H9 (cell line): ENCODE measurements around the gene CLEC4E. TPM values are rescaled to one million over a fixed set of nuclear protein-coding genes. Genes with fewer than 3 reads are reported as not detected.

Experiments
- DNase-seq: peaks from one replicate; pipeline ENCODE4 v3.0.0-alpha.2; 2017
- H2AFZ ChIP-seq: one replicate; pipeline ENCODE4 v1.6.1; 2013; ENCODE audit warnings: mild to moderate bottlenecking, low read length, control low read depth, moderate library complexity
- H2AK5ac ChIP-seq: 2 replicates; pipeline ENCODE4 v1.6.1; 2013; ENCODE audit warnings: low read length, control low read depth, mixed read lengths; ENCODE audit not compliant: insufficient read length
- H2BK120ac ChIP-seq: one replicate; pipeline ENCODE4 v1.6.1; 2013; ENCODE audit warnings: low read depth, mild to moderate bottlenecking, low read length, control low read depth, inconsistent platforms; ENCODE audit not compliant: poor library complexity, severe bottlenecking
- H2BK12ac ChIP-seq: 2 replicates; pipeline ENCODE4 v1.6.1; 2013; ENCODE audit warnings: low read length, control low read depth, mixed read lengths, low read depth; ENCODE audit not compliant: insufficient read length
- H2BK15ac ChIP-seq: 2 replicates; pipeline ENCODE4 v1.6.1; 2013; ENCODE audit warnings: low read depth, low read length, control low read depth
- H2BK20ac ChIP-seq: one replicate; pipeline ENCODE4 v1.6.1; 2013; ENCODE audit warnings: low read depth, mild to moderate bottlenecking, low read length, control low read depth, inconsistent platforms; ENCODE audit not compliant: poor library complexity, severe bottlenecking
- H2BK5ac ChIP-seq: 2 replicates; pipeline ENCODE4 v1.6.1; 2013; ENCODE audit warnings: low read length, control low read depth, mixed read lengths; ENCODE audit not compliant: insufficient read length
- H3K14ac ChIP-seq: 2 replicates; pipeline ENCODE4 v1.6.1; 2013; ENCODE audit warnings: low read length, control low read depth; ENCODE audit not compliant: insufficient read depth
- H3K18ac ChIP-seq: 2 replicates; pipeline ENCODE4 v1.6.1; 2013; ENCODE audit warnings: low read depth, mild to moderate bottlenecking, mixed read lengths, low read length, control low read depth; ENCODE audit not compliant: insufficient read length
- H3K23ac ChIP-seq: 2 replicates; pipeline ENCODE4 v1.6.1; 2013; ENCODE audit warnings: low read length, control low read depth, mixed read lengths, low read depth; ENCODE audit not compliant: insufficient read length
- H3K23me2 ChIP-seq: 2 replicates; pipeline ENCODE4 v1.6.1; 2013; ENCODE audit warnings: low read depth, mild to moderate bottlenecking, mixed read lengths, low read length, control low read depth; ENCODE audit not compliant: insufficient read length, poor library complexity, severe bottlenecking
- H3K27ac ChIP-seq: 2 replicates; pipeline ENCODE4 v1.5.1; 2013; ENCODE audit warnings: low read length, control low read depth, mixed read lengths, low read depth; ENCODE audit not compliant: insufficient read length
- H3K27me3 ChIP-seq: 2 replicates; pipeline ENCODE4 v1.6.1; 2013; ENCODE audit warnings: low read length, control low read depth, inconsistent platforms; ENCODE audit not compliant: insufficient read depth
- H3K4ac ChIP-seq: 2 replicates; pipeline ENCODE4 v1.6.1; 2013; ENCODE audit warnings: low read depth, mild to moderate bottlenecking, control low read depth, inconsistent platforms, low read length, moderate library complexity
- H3K4me1 ChIP-seq: 2 replicates; pipeline ENCODE4 v1.6.1; 2013; ENCODE audit warnings: low read length, control low read depth, inconsistent platforms; ENCODE audit not compliant: insufficient read depth
- H3K4me2 ChIP-seq: 2 replicates; pipeline ENCODE4 v1.6.1; 2013; ENCODE audit warnings: low read length, control low read depth, mixed read lengths; ENCODE audit not compliant: insufficient read length, insufficient read depth
- H3K56ac ChIP-seq: 2 replicates; pipeline ENCODE4 v1.6.1; 2013; ENCODE audit warnings: low read depth, mild to moderate bottlenecking, mixed read lengths, low read length, control low read depth; ENCODE audit not compliant: insufficient read length
- H3K79me1 ChIP-seq: 2 replicates; pipeline ENCODE4 v1.6.1; 2013; ENCODE audit warnings: low read depth, mild to moderate bottlenecking, moderate library complexity, low read length, control low read depth, inconsistent platforms; ENCODE audit not compliant: insufficient read depth, poor library complexity, severe bottlenecking
- H3K79me2 ChIP-seq: 2 replicates; pipeline ENCODE4 v1.6.1; 2013; ENCODE audit warnings: low read length, control low read depth, inconsistent platforms; ENCODE audit not compliant: insufficient read depth
- H3K9ac ChIP-seq: 2 replicates; pipeline ENCODE4 v1.6.1; 2013; ENCODE audit warnings: low read length, control low read depth, mixed read lengths; ENCODE audit not compliant: insufficient read length; ENCODE audit errors: extremely low read depth
- H3K9me3 ChIP-seq: one replicate; pipeline ENCODE4 v1.6.1; 2013; ENCODE audit warnings: low read depth, low read length, inconsistent platforms; ENCODE audit not compliant: control insufficient read depth
- H3T11ph ChIP-seq: one replicate; pipeline ENCODE4 v1.6.1; 2013; ENCODE audit warnings: mild to moderate bottlenecking, low read length, control low read depth, inconsistent platforms
- H4K20me1 ChIP-seq: one replicate; pipeline ENCODE4 v1.6.1; 2013; ENCODE audit not compliant: control insufficient read depth, insufficient read length, insufficient read depth
- H4K5ac ChIP-seq: 2 replicates; pipeline ENCODE4 v1.6.1; 2013; ENCODE audit warnings: low read depth, mild to moderate bottlenecking, mixed read lengths, low read length, control low read depth; ENCODE audit not compliant: insufficient read length
- H4K8ac ChIP-seq: replicated peaks from 2 replicates; pipeline ENCODE4 v1.6.1; 2013; ENCODE audit warnings: low read length, control low read depth, mixed read lengths, low read depth; ENCODE audit not compliant: insufficient read length
- H4K91ac ChIP-seq: 2 replicates; pipeline ENCODE4 v1.6.1; 2013; ENCODE audit warnings: low read depth, mild to moderate bottlenecking, moderate library complexity, mixed read lengths, low read length, control low read depth; ENCODE audit not compliant: insufficient read length
- H3K27ac Mint-ChIP-seq, 3 experiments: 2 replicates in 2 of 3; 3 replicates in 1 of 3; pipeline ENCODE4 v1.8.0; 2020 to 2021; ENCODE audit warnings: mixed read lengths in 3 of 3, mild to moderate bottlenecking in 1 of 3, moderate library complexity in 1 of 3
- H3K27me3 Mint-ChIP-seq: 2 replicates; pipeline ENCODE4 v1.8.0; 2021; ENCODE audit warnings: low read depth, mild to moderate bottlenecking, moderate library complexity, mixed read lengths
- H3K36me3 Mint-ChIP-seq, 3 experiments: 2 replicates in 2 of 3; 3 replicates in 1 of 3; pipeline ENCODE4 v1.8.0; 2020 to 2021; ENCODE audit warnings: low read depth in 3 of 3, mixed read lengths in 3 of 3; ENCODE audit not compliant: insufficient read depth in 1 of 3
- H3K4me1 Mint-ChIP-seq, 2 experiments: 2 replicates each; pipeline ENCODE4 v1.8.0; 2020; ENCODE audit warnings: mixed read lengths in 2 of 2
- H3K4me3 Mint-ChIP-seq, 2 experiments: 2 replicates in 1 of 2; 3 replicates in 1 of 2; pipeline ENCODE4 v1.8.0; 2020 to 2021; ENCODE audit warnings: mild to moderate bottlenecking in 2 of 2, mixed read lengths in 2 of 2, moderate library complexity in 1 of 2
- H3K9me3 Mint-ChIP-seq, 2 experiments: 2 replicates in 1 of 2; 3 replicates in 1 of 2; pipeline ENCODE4 v1.8.0; 2020; ENCODE audit warnings: mild to moderate bottlenecking in 2 of 2, mixed read lengths in 2 of 2, moderate library complexity in 1 of 2
- CTCF ChIP-seq: fragments of 200-600 bp; sonication (generic); conservative IDR thresholded peaks from 3 replicates; pipeline ENCODE4 v1.8.0; 2021; ENCODE audit warnings: antibody characterized with exemption, mild to moderate bottlenecking
- WGBS: extraction: QIAGEN DNeasy Blood & Tissue Kit; methylation state at CpG from one replicate; pipeline ENCODE4 v1.1.7; 2013; ENCODE audit warnings: missing lambda C conversion rate, low lambda C conversion rate, mixed read lengths; ENCODE audit not compliant: insufficient read length; ENCODE audit errors: extremely low coverage; 5-methylcytosine and 5-hydroxymethylcytosine counted together
- total RNA-seq: library from RNA; stranded (reverse); gene quantifications from 2 replicates; pipeline ENCODE4 v1.2.1, GENCODE V29; 2021

The CLEC4E gene
- total RNA-seq, 1 experiment from 2014 or later = not detected

- Histone ChIP-seq H2BK12ac (no peak within 1 kb of the TSS), H3K23me2 (no peaks in the 10 kb centered on the region), H3K18ac (no peak within 1 kb of the TSS), H3K79me1 (no peaks in the 10 kb centered on the region), H3K4me1 (no peaks in the 10 kb centered on the region; the same call in 1 of the 2 replicates), H2AK5ac (no peak within 1 kb of the TSS), H2BK20ac (no peak within 1 kb of the TSS), H3K27me3 (no peaks in the 10 kb centered on the region), H3K14ac (no peak within 1 kb of the TSS), H3K9me3 (no peaks in the 10 kb centered on the region), H3K23ac (no peak within 1 kb of the TSS), H3K79me2 (no peaks in the 10 kb centered on the region), H3K56ac (no peak within 1 kb of the TSS), H2AFZ (no peak within 1 kb of the TSS), H4K91ac (no peak within 1 kb of the TSS), H2BK15ac (no peak within 1 kb of the TSS), H3T11ph (no peak within 1 kb of the TSS), H4K5ac (no peak within 1 kb of the TSS), H3K4ac (no peak within 1 kb of the TSS), H2BK5ac (no peak within 1 kb of the TSS), H4K20me1 (no peaks in the 10 kb centered on the region), H3K9ac (no peak within 1 kb of the TSS), H3K27ac (no peak within 1 kb of the TSS), H2BK120ac (no peak within 1 kb of the TSS), H4K8ac (no peak within 1 kb of the TSS), H3K4me2 (no peak within 1 kb of the TSS)
- H3K27me3 Mint-ChIP-seq = no peaks in the 10 kb centered on the region
- H3K4me3 Mint-ChIP-seq = no peak within 1 kb of the TSS
- no peaks in the 10 kb centered on the region for H3K9me3 Mint-ChIP-seq
- no peak for DNase-seq
- no peaks in the 10 kb centered on the region for H3K36me3 Mint-ChIP-seq
- H3K4me1 Mint-ChIP-seq = peaks cover 17% of the 10 kb centered on the region in 2 experiments
- WGBS = no CpG with 5 or more reads among the region's 4 CpGs
- no peak for TF ChIP-seq CTCF
- no peak within 1 kb of the TSS for H3K27ac Mint-ChIP-seq
Measured at GRCh38 chr12:8513256-8513655, 27.4 kb downstream of the CLEC4E start, which contains the start of gene CLEC4D. CLEC4D (plus strand) TSS chr12:8513503; CDS start chr12:8513733, 230 bp downstream.
